Keratinocyte (primary cell): ENCODE results near the gene HP1BP3. TPM values are rescaled to one million over a fixed set of nuclear protein-coding genes. Genes with fewer than 3 reads are reported as not detected.

Experiments
- DNase-seq: peaks from one replicate; pipeline ENCODE4 v3.0.0-alpha.2; 2011; ENCODE audit warnings: low read depth, missing footprints, low spot score
- FAIRE-seq: peaks from 2 replicates; lab custom pipeline; 2011; peaks lifted over from hg19 to GRCh38; lab: Jason Lieb, UNC
- H2AFZ ChIP-seq: 2 replicates; pipeline ENCODE4 v1.6.0; 2012; ENCODE audit warnings: low read length, control low read depth, inconsistent platforms; ENCODE audit not compliant: control insufficient read depth
- H3K27ac ChIP-seq: 2 replicates; pipeline ENCODE4 v1.5.1; 2011; ENCODE audit warnings: low read length; ENCODE audit not compliant: control insufficient read depth, insufficient read depth
- H3K27me3 ChIP-seq: 3 replicates; pipeline ENCODE4 v1.6.0; 2011; ENCODE audit warnings: low read length; ENCODE audit not compliant: control insufficient read depth, insufficient read depth; ENCODE audit errors: extremely low read depth
- H3K36me3 ChIP-seq, 2 experiments: 2 replicates in 1 of 2; 3 replicates in 1 of 2; pipeline ENCODE4 v1.5.1; 2011; ENCODE audit warnings: low read length in 2 of 2, mild to moderate bottlenecking in 1 of 2; ENCODE audit not compliant: control insufficient read depth in 2 of 2, insufficient read depth in 2 of 2; ENCODE audit errors: extremely low read depth in 1 of 2
- H3K4me1 ChIP-seq: 3 replicates; pipeline ENCODE4 v1.5.1; 2011; ENCODE audit warnings: low read length; ENCODE audit not compliant: control insufficient read depth, insufficient read depth; ENCODE audit errors: extremely low read depth
- H3K4me2 ChIP-seq: 3 replicates; pipeline ENCODE4 v1.6.0; 2011; ENCODE audit warnings: low read depth, low read length; ENCODE audit not compliant: control insufficient read depth, insufficient read depth; ENCODE audit errors: extremely low read depth
- H3K4me3 ChIP-seq, 3 experiments: fragments of 200-600 bp in 1 of 3; sonication (generic) in 1 of 3; 2 replicates in 2 of 3; 3 replicates in 1 of 3; pipeline ENCODE4 v1.5.1; 2011 to 2016; ENCODE audit warnings: low read length in 3 of 3, mild to moderate bottlenecking in 3 of 3, control low read depth in 2 of 3, inconsistent platforms in 1 of 3, low read depth in 1 of 3, mixed read lengths in 1 of 3, mixed run types in 1 of 3, moderate library complexity in 1 of 3; ENCODE audit not compliant: control insufficient read depth in 2 of 3, insufficient read depth in 2 of 3; ENCODE audit errors: extremely low read depth in 1 of 3
- H3K79me2 ChIP-seq: 2 replicates; pipeline ENCODE4 v1.6.0; 2012; ENCODE audit warnings: low read length; ENCODE audit not compliant: control insufficient read depth, insufficient read depth
- H3K9ac ChIP-seq: 3 replicates; pipeline ENCODE4 v1.6.0; 2011; ENCODE audit warnings: low read length; ENCODE audit not compliant: control insufficient read depth, insufficient read depth; ENCODE audit errors: extremely low read depth
- H3K9me1 ChIP-seq: 3 replicates; pipeline ENCODE4 v1.6.0; 2011; ENCODE audit warnings: low read length; ENCODE audit not compliant: control insufficient read depth, insufficient read depth; ENCODE audit errors: extremely low read depth
- H3K9me3 ChIP-seq: 2 replicates; pipeline ENCODE4 v1.5.1; 2012; ENCODE audit warnings: low read depth, low read length; ENCODE audit not compliant: control insufficient read depth
- H4K20me1 ChIP-seq: 3 replicates; pipeline ENCODE4 v1.6.0; 2011; ENCODE audit warnings: low read length; ENCODE audit not compliant: control insufficient read depth, insufficient read depth; ENCODE audit errors: extremely low read depth
- EZH2 ChIP-seq: IDR thresholded peaks from one replicate; pipeline ENCODE4 v1.6.1; 2012; ENCODE audit warnings: inconsistent platforms, mild to moderate bottlenecking, low read length, moderate library complexity
- dilution Hi-C: fragments of 300-500 bp; cut with MboI; formaldehyde crosslinking; loops from one replicate; pipeline ENCODE4 v1.7.0; 2020; ENCODE audit warnings: low sequenced_read_pairs; ENCODE audit not compliant: extremely low pct_ligation_motif_present
- polyA plus RNA-seq, 5 experiments: library from polyadenylated mRNA; depleted of rRNA in 3 of 5; stranded (reverse) in 3 of 5; stranded (forward) in 1 of 5; unstranded in 1 of 5; fragments of >200 nt; gene quantifications; 1 replicate in 1 of 5; 2 replicates in 3 of 5; 3 replicates in 1 of 5; pipeline versions ENCODE4 v1.2.1 to v1.2.3, GENCODE V29; 2011 to 2012; ENCODE audit warnings: missing spikeins in 2 of 5, low read depth in 1 of 5, low replicate concordance in 1 of 5
- TF ChIP-seq, protein P1 (sequence below), 3 experiments: IDR thresholded peaks in 1 of 3; conservative IDR thresholded peaks in 1 of 3; optimal IDR thresholded peaks in 1 of 3; 2 replicates in 2 of 3; 3 replicates in 1 of 3; pipeline versions ENCODE3 to v1.5.1; 2011; ENCODE audit warnings: low read length in 3 of 3, mild to moderate bottlenecking in 3 of 3, moderate library complexity in 2 of 3, control low read depth in 1 of 3, inconsistent platforms in 1 of 3; ENCODE audit not compliant: insufficient read depth in 2 of 3; ENCODE audit errors: extremely low read depth in 1 of 3

HP1BP3 gene
- polyA plus RNA-seq, 1 donor (not counting 4 experiments of a cell fraction or from before 2014, with no cell fraction given) = 148 TPM

DNA sequence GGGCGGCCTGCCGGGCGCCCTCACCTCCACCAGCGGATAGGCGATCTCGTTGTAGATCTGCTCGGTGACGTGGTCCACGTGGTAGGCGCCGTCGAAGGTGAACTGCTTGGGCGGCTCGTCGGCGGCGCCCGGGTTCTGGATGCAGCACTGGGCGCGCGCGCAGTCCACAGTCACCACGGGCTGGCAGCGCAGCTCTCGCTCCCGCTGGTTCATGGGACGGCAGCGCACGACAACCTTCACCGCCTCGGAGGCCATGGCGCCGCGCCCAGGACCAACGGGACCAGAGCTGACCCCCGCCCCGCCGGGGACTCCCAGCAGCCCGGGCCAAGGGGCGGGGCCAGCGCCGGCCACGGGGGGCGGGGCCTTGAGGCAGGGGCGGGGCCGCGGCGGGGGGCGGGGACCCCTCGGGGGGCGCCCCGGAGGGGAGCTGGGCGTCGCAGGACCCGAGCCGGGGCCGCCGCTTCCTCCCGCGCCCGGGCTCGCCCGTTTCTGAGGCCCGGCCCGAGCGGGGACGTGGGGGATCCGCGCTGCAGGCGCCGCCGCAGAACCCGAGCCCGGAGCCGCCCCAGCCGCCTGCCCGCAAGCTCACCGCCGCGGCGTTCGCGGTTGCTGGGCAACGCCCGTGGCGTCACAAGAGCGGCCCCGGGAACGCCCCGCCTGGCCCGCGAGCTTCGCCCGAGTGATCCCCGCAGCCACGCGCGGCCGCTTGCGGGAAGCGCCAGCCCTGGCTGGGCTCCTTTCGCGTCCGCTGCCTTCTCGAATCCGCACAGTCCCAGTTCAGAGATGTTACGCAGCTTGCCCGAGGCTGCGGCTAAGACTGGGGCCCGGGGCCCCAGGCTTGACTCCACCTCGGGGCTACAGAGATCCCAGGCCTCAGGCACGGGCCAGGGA, 69.4 kb downstream of the HP1BP3 start, which contains the start of gene KIF17:
Gene KIF17, minus strand, starts transcription at position 556 of the 891 bp plus-strand sequence. Its CDS starts 301 bp downstream, at position 255.
- no peak for DNase-seq

DNA sequence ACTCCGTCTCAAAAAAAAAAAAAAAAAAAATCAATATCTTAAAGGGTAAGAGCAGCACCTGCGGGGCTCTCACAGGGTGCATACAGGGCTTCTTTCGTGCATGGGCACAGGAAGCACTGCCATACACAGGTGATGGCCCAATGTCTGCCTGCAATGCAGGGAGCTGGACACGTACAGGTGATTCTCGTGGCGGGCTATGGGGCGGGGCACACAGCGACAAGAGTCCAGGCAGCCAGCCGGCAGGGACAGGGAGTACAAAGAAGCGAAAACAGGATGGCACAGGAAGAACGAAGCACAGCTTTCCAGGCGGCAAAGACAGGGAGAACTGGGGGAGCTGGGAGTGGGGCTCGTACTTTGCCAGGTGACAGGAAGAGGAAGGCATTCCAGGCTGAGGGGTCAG, 70.9 kb downstream of the HP1BP3 start:
- H3K79me2 ChIP-seq = no peaks in the 10 kb centered on the region
- no peak overlapping the region for H3K4me2 ChIP-seq
- H3K9me3 ChIP-seq = no peaks in the 10 kb centered on the region
- H4K20me1 ChIP-seq = peaks cover 6% of the 10 kb centered on the region
- H3K27me3 ChIP-seq = no peaks in the 10 kb centered on the region
- H3K9me1 ChIP-seq = no peaks in the 10 kb centered on the region
- H3K36me3 ChIP-seq = peaks cover 11 to 21% of the 10 kb centered on the region in 2 experiments
- TF ChIP-seq EZH2 = no peak
- TF ChIP-seq, protein P1, sequence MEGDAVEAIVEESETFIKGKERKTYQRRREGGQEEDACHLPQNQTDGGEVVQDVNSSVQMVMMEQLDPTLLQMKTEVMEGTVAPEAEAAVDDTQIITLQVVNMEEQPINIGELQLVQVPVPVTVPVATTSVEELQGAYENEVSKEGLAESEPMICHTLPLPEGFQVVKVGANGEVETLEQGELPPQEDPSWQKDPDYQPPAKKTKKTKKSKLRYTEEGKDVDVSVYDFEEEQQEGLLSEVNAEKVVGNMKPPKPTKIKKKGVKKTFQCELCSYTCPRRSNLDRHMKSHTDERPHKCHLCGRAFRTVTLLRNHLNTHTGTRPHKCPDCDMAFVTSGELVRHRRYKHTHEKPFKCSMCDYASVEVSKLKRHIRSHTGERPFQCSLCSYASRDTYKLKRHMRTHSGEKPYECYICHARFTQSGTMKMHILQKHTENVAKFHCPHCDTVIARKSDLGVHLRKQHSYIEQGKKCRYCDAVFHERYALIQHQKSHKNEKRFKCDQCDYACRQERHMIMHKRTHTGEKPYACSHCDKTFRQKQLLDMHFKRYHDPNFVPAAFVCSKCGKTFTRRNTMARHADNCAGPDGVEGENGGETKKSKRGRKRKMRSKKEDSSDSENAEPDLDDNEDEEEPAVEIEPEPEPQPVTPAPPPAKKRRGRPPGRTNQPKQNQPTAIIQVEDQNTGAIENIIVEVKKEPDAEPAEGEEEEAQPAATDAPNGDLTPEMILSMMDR (optimal IDR thresholded peaks at IDR 0.05 in 1 of 3, IDR thresholded peaks at IDR 0.05 in 1 of 3, conservative IDR thresholded peaks at IDR 0.05 in 1 of 3; ENCODE audit: extremely low read depth in 1 of 3, insufficient read depth in 2 of 3, low read length in 3 of 3) = no peak
- FAIRE-seq (no peak), DNase-seq (no peak)
- H3K27ac ChIP-seq = no peak overlapping the region
- H3K4me1 ChIP-seq = no peaks in the 10 kb centered on the region
- dilution Hi-C loops = no loop called here
- no peak overlapping the region for H3K4me3 ChIP-seq
- no peak overlapping the region for H3K9ac ChIP-seq
- no peak overlapping the region for H2AFZ ChIP-seq

More for the DNA sequence above, 69.4 kb downstream of the HP1BP3 start, which contains the start of gene KIF17:
- H3K9me3 ChIP-seq = no peaks in the 10 kb centered on the region
- H2AFZ ChIP-seq = no peak within 1 kb of the TSS
- H4K20me1 ChIP-seq = peaks cover 6% of the 10 kb centered on the region
- peak within 1 kb of the TSS in 1 of 3 experiments; percentile 51 for H3K4me3 ChIP-seq
- TF ChIP-seq EZH2 = no peak
- TF ChIP-seq, protein P1 (optimal IDR thresholded peaks at IDR 0.05 in 1 of 3, IDR thresholded peaks at IDR 0.05 in 1 of 3, conservative IDR thresholded peaks at IDR 0.05 in 1 of 3; ENCODE audit: extremely low read depth in 1 of 3, insufficient read depth in 2 of 3, low read length in 3 of 3) = no peak
- peaks cover 3% of the 10 kb centered on the region for H3K9me1 ChIP-seq
- dilution Hi-C loops = no loop called here
- no peaks in the 10 kb centered on the region for H3K27me3 ChIP-seq
- no peak within 1 kb of the TSS for H3K9ac ChIP-seq
- H3K4me2 ChIP-seq = peak within 1 kb of the TSS; percentile 59
- no peak for FAIRE-seq
- H3K27ac ChIP-seq = no peak within 1 kb of the TSS
- peaks cover 24 to 29% of the 10 kb centered on the region in 2 experiments for H3K36me3 ChIP-seq
- no peaks in the 10 kb centered on the region for H3K4me1 ChIP-seq
- H3K79me2 ChIP-seq = no peaks in the 10 kb centered on the region
